ENCODE measurements around the gene FIGNL1.
"Not testable (repeated sequence)": the region's sequence is repeated elsewhere in the genome, so short reads cannot be mapped to it uniquely, and the experiment has no call there.

Gene FIGNL1

GRCh38 chr7:50472427-50472826 is 22.3 kb upstream of the FIGNL1 start:
- no peak overlapping the region for H3K4me3 ChIP-seq (ENCODE audit: low read depth, low read length)

- no peak overlapping the region for H3K4me3 ChIP-seq (ENCODE audit: low read depth, low read length)
Observed at GRCh38 chr7:50471970-50472369, 21.8 kb upstream of the FIGNL1 start.

DNA sequence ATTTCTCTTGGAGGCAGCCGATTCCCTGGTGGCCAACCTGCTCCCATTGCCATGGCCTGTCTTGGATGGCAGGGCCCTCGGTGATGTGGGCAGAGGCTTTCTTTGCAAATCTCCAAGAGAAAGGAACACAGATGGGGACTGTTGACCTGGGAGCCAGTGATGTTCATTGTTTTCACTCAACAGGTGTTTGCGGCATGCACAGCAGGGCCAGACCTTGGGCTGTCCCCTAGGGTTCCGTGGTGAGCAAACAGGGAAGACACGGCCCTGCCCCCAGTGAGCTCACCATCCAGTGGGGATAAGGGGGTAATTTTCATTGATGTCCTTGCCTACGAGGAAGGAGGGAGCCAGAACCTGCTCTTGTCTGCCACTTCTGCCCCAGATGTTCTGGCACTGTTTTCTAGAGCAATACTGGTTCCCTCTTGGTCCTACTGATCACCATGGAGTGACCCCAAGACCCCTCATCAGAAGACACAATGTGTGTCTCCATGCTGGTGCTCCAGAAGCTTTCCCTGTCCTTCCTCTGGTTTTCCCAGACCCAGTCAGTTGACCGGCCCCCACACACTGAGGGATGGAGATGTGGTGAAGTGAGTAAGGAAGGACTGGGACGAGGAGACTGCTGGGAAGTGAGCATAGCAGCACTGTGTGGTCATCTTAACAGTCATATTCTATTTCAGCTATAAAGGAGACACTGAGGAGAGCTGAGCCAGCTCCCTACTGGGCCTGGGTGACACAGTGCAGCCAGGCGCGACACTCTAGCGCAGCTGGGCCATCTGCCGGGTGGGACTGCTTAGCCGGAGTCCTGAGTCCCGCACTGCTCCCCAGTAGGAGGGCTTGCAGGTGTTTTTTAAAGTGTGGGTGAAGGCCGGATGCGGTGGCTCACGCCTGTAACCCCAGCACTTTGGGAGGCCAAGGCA is 20.4 kb upstream of the FIGNL1 start:
- no peak overlapping the region for H3K4me3 ChIP-seq (ENCODE audit: low read depth, low read length)

GRCh38 chr7:50469181-50469580 is 19.0 kb upstream of the FIGNL1 start:
- no peak overlapping the region for H3K4me3 ChIP-seq (ENCODE audit: low read depth, low read length)

- no peak overlapping the region for H3K4me3 ChIP-seq (ENCODE audit: low read depth, low read length)
Observed at GRCh38 chr7:50467817-50468610, 17.9 kb upstream of the FIGNL1 start.

- H3K4me3 ChIP-seq (ENCODE audit: low read depth, low read length) = no peak overlapping the region
Observed at GRCh38 chr7:50466815-50467585, 16.9 kb upstream of the FIGNL1 start.

DNA sequence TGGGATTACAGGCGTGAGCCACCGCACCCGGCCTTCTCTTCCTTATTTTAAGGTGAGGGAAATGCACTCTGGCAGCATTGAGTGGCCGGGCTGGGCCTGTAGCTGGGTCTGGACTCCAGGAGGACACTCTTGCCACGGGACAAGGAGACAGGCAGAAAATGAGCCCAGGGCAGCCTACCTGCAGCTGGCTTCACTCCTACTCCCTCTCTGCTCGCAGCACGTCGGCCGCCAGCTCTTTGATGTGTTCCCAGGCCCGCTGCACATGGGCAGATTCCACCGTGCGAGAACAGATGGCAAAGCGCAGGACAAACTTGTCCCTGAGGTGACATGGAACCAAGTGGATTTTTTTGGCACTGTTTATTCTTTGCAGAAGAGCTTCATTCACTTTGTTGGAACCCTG is 12.9 kb upstream of the FIGNL1 start:
- no peak overlapping the region for H3K4me3 ChIP-seq (ENCODE audit: low read depth, low read length)

DNA sequence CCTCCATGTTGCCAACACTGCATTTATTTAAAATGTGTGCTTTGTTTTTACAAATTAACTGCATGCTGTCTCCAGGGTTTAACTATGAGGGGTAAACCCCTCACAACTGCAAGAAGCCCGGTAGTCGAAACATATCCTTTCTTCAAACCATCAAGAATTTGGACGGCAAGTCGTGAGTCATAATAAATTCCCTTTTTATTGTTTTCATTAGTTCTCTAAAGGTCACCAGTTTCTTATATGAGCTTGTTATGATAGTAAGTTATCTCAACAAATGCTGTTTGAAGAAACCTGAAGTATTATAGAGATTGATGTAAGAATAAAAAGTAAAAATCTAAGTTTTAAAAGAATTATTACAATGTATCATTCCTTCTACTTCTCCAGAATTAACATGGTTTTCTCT is 12.2 kb upstream of the FIGNL1 start:
- H3K4me3 ChIP-seq (ENCODE audit: low read depth, low read length) = no peak overlapping the region

- H3K4me3 ChIP-seq (ENCODE audit: low read depth, low read length) = no peak overlapping the region
Observed at GRCh38 chr7:50461695-50462094, 11.5 kb upstream of the FIGNL1 start.

GRCh38 chr7:50459183-50459582 is 9.0 kb upstream of the FIGNL1 start:
- not testable (repeated sequence) for H3K4me3 ChIP-seq (ENCODE audit: low read depth, low read length)

DNA sequence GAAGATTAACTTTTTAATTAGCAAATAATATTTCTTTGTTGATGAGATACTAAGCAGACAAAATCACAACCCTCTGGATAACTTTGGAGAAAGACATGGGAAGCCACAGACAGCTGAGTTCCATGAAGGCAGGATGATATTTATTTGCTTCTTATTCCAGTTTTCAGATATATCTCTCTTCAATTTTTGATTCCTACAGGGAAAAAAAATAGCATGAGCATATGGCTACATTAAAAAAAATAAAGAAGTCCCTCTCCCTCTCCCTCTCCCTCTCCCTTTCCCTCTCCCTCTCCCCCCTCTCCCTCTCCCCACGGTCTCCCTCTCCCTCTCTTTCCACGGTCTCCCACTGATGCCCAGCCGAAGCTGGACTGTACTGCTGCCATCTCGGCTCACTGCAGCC is 8.5 kb upstream of the FIGNL1 start:
- not testable (repeated sequence) for H3K4me3 ChIP-seq (ENCODE audit: low read depth, low read length)

GRCh38 chr7:50456371-50457123 is 6.4 kb upstream of the FIGNL1 start:
- H3K4me3 ChIP-seq (ENCODE audit: low read depth, low read length) = no peak overlapping the region

- no peak overlapping the region for H3K4me3 ChIP-seq (ENCODE audit: low read depth, low read length)
Observed at GRCh38 chr7:50455658-50456057, 5.5 kb upstream of the FIGNL1 start.

GRCh38 chr7:50454968-50455367 is 4.8 kb upstream of the FIGNL1 start:
- H3K4me3 ChIP-seq (ENCODE audit: low read depth, low read length) = no peak overlapping the region

DNA sequence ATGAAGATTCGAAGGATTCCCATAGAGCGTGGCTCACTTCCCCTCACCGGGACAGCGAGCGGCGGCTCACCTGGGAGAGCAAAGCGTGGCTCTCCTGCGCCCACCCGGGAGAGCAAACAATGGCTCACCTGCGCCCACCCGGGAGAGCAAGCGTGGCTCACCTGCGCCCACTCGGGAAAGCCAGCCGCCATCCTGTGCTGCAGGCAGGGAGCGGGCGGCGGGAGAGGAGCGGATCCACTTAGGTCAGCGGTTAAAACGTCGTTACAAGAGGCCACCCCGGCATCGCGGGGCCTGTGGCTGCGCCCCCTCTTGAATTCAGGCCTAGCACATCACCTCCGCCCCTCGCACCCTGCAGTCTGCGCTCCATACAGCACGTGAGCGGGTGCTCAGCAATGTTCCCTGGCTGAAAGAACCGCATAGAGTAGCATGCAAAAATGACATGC is 461 bp upstream of the FIGNL1 start:
- peak overlapping the region; percentile 47 for H3K4me3 ChIP-seq (ENCODE audit: low read depth, low read length)

DNA sequence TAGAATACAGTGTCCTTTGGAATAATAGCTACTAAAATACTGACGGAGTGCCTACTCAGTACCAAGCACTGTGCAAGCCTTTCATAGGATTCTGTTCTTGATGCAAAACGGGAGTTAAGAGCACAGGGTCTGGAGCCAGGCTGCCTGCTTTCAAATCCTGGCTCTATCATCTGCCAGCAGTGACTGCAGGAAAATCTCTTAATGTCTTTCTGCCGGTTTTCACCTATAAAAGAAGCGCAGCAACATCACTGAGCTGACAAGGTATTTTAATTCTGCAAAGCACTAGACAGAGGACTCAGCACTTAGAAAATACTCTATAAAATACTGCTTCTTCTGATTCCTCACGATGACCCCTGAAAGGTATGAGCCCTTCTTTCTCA is 659 bp downstream of the FIGNL1 start:
- H3K4me3 ChIP-seq (ENCODE audit: low read depth, low read length) = peak overlapping the region; percentile 47

DNA sequence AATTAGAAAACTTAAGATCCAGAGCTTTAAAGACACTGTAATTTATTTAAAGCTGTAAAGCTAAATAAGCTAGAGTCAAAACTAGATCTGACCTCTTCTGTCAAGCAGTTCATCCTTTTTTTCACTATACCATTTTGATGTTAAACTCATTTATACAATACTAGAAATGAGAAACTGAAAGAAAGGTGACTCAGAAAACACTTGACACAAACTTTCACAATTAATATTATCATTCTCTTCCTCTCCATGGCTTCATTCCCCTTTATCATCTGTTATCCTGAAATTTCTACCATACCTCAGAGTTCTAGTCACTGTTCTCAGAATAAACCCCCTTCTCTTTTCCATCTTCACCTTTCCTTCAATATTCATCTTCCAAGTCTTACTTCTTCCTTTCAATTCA is 1.3 kb downstream of the FIGNL1 start:
- no peak overlapping the region for H3K4me3 ChIP-seq (ENCODE audit: low read depth, low read length)

- H3K4me3 ChIP-seq (ENCODE audit: low read depth, low read length) = no peak overlapping the region
Observed at GRCh38 chr7:50446542-50446960, 3.6 kb downstream of the FIGNL1 start.

- no peak overlapping the region for H3K4me3 ChIP-seq (ENCODE audit: low read depth, low read length)
Observed at GRCh38 chr7:50436133-50436806, 13.9 kb downstream of the FIGNL1 start.

DNA sequence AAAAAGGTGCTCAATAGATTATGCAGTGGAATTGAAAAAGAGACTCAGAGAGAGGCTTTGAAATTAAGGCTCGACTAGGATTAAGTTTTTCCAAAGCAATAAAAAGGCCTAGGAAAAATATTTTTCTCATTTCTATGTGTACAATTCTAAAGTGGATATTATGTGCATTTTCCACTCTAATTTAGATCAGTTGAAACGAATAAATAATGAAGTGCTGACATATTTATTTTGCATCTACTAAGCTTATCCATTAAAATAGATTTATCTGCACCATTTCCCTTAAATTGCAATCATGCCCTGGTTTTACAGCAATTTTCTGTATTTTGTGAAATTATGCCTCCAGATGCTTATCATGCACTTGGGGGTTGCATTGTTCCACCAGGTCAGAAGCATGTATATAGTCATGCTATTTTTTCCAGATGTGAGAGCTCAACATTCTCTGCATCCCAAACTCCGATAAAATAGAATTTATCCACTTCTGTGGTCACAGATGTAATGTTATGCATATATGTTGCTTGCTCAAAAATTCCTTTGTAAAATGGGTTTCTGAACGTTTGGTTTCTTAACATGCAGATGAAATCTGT is 18.3 kb downstream of the FIGNL1 start:
- no peak overlapping the region for H3K4me3 ChIP-seq (ENCODE audit: low read depth, low read length)

Data from iPS-11a (cell line).